NK-92 treated with Interleukin-12 subunit alpha and Interleukin-12 subunit beta, amount 100 ng/mL, for 24 hours (cell line): Measurements from ENCODE around the gene ARID4B.
"Not testable (repeated sequence)": the region's sequence is repeated elsewhere in the genome, so short reads cannot be mapped to it uniquely, and the experiment has no call there.

Source experiments
- DNase-seq: peaks from one replicate; lab custom pipeline; 2025; lab: John Stamatoyannopoulos, UW

Gene ARID4B, protein sequence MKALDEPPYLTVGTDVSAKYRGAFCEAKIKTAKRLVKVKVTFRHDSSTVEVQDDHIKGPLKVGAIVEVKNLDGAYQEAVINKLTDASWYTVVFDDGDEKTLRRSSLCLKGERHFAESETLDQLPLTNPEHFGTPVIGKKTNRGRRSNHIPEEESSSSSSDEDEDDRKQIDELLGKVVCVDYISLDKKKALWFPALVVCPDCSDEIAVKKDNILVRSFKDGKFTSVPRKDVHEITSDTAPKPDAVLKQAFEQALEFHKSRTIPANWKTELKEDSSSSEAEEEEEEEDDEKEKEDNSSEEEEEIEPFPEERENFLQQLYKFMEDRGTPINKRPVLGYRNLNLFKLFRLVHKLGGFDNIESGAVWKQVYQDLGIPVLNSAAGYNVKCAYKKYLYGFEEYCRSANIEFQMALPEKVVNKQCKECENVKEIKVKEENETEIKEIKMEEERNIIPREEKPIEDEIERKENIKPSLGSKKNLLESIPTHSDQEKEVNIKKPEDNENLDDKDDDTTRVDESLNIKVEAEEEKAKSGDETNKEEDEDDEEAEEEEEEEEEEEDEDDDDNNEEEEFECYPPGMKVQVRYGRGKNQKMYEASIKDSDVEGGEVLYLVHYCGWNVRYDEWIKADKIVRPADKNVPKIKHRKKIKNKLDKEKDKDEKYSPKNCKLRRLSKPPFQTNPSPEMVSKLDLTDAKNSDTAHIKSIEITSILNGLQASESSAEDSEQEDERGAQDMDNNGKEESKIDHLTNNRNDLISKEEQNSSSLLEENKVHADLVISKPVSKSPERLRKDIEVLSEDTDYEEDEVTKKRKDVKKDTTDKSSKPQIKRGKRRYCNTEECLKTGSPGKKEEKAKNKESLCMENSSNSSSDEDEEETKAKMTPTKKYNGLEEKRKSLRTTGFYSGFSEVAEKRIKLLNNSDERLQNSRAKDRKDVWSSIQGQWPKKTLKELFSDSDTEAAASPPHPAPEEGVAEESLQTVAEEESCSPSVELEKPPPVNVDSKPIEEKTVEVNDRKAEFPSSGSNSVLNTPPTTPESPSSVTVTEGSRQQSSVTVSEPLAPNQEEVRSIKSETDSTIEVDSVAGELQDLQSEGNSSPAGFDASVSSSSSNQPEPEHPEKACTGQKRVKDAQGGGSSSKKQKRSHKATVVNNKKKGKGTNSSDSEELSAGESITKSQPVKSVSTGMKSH (N-terminal part only)

DNA sequence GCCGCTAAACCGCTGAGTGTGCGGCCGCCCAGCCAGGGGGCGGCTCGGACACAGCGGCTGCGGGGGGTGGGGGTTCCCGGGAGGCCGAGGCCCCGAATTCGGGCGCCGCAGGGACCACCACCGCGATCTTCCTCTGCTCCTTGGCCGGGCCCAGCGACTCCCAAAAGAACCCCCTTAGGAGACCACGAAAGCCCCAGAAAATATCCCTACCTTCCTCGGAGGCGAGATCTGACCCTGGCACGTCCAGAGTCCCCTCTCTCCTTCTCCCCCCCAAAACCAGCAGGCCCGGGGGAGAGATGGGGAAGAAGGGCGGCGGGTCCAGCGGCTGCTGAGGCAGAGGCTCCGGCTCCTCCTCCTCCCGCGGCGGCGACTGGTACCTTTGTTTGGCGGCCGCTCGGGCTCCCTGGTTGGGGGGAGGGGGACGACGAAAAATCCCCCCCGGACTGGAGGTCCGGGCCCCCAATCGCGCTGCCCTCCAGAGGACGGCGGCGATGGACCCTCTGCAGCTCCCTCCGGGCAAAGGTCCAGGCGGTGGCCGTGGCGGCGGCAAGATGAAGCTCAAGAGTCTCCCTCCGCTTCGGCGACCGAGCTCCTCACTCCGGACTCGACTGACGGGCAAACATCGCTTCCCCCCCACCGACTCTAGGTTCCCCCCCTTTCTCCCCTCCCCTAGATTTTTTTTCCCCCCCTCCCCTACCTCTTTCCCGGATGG, at the start of gene ARID4B:
ARID4B (minus strand) TSS at position 621 of the 712 bp plus-strand sequence. CDS start 1,260 bp downstream, outside the sequence.
- DNase-seq: peak; percentile 89

DNA sequence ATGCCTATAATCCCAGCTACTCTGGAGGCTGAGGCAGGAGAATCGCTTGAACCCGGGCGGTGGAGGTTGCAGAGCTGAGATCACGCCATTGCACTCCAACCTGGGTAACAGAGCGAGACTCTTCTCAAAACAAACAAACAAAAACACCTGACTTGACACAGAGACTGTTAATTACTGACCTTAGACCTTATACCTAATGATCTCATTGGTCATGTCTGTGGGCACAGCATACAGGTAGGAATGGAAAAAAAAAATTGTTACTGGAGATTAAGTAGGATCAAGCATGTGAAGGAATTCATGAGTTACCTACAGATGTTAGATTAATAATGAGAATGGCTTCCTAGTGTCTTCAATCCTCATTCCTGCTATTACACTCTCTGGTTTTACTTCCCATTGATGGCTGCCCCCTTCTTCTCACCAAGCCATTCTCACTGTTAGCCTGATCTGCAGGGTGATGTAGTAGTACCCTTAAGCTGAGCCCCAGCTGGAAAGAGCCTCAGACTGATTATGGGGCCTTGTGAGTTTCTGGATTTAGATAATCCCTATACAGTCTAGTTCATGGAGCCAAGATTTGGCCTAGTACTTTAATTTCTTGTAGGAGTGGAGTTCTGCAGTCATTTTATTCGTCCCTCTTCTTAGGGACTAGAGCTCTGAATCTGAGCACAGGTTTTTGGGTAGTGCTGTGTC, 48.1 kb upstream of the ARID4B start:
- no peak for DNase-seq

DNA sequence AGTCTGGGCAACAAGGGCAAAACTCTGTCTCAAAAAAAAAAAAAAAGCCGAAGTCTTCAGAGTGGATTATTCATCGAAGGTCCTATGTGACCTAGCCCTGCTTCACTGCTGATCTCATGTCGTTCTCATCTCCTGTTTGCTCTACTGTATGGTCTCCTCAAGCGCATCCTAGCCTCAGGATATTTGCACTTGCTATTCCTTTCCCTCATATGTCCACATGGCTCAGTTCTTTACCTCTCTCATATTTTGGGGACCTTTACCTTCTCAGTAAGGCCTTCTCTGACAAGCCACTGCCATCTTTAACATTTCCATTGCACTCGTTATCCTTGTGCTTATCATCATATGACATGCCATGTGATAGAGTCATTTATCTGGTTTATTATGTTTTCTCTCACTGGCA, 41.8 kb upstream of the ARID4B start:
- no peak for DNase-seq

DNA sequence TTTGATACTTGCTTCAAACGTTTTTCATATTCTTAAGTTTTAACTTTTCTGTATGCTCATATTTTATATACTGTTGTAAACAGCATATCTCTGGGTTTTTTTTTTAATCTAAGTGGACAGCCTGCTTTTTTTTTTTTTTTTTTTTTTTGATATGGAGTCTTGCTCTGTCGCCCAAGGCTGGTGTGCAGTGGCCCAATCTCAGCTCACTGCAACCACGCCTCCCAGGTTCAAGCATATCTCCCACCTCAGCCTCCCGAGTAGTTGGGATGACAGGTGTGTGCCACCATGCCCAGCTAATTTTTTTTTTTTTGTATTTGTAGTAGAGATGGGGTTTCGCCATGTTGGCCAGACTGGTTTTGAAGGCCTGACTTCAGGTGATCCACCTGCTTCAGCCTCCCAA, 40.4 kb upstream of the ARID4B start:
- no peak for DNase-seq

DNA sequence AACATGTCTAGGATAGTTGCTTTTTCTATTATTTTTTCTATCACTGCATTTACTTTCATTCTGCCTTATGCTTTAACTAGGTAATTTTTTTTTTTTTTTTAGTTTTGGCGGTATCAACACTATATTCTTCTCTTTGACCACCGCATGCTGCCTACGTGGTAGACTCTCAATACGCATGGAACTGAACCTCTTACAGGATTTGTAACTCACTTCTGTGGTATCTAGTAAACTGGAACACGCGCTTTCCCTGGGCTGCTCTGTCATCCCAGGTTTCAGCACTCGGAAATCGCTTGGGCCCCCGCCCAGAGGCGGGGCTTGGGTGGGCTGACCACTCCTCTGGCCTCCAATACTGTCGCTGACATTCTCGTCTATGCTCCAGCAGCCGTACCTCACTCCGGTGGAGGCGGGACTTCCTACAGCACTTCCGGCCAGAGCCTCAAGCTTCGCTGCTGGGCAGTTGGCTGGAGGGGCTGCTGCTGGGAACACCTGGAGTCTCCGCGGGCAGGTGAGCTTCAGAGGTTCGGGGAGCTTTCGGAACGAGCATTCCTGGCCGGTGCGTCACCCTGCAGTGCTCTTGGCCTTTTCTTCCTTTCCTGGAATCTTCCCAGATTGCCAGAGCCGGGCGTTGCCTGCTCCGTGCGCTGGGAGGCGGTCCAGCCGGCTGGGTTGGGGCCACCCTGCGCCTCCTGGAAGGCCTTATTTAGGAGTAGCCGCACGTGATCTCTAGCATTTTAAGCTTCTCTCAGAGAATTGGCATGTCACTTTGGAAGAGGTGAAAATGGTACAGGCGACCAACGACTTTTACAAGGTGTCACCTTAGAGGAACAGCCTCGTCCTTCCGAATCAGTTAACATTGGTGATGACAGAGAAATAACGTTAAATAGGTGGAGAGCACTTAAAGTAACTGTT, 39.3 kb upstream of the ARID4B start, which contains the start of gene TBCE:
TBCE (plus strand) TSS at position 428 of the 909 bp plus-strand sequence. CDS start 12,623 bp downstream, outside the sequence.
- DNase-seq: peak; percentile 83

DNA sequence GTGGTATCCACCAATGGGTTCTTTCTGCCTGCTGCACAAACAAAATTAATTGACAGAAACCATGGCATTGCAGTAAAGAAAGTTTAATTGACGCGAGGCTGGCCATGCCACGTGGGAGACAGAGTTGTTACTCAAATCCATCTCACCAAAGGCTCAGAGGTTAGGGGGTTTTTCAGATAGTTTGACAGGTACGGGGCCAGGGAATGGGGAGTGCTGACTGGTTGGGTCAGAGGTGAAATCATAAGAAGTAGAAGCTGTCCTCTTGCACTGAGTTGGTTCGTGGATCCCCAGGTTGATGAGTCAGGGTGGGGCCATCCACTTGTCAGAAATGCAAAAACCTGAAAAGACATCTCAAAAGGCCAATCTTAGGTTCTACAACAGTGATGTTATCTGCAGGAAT, 38.3 kb upstream of the ARID4B start:
- DNase-seq: peak; percentile 18

DNA sequence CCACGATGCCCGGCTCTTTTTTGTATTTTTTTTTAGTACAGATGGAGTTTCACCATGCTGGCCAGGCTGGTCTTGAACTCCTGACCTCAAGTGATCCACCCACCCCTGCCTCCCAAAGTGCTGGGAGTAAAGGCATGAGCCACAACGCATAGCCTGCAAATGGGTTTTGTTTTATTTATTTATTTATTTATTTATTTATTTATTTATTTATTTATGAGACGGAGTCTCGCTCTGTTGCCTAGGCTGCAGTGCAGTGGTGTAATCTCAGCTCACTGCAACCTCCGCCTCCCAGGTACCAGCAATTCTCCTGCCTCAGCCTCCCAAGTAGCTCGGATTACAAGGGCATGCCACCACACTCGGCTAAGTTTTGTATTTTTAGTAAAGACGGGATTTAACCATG, 36.2 kb upstream of the ARID4B start:
- not testable (repeated sequence) for DNase-seq

DNA sequence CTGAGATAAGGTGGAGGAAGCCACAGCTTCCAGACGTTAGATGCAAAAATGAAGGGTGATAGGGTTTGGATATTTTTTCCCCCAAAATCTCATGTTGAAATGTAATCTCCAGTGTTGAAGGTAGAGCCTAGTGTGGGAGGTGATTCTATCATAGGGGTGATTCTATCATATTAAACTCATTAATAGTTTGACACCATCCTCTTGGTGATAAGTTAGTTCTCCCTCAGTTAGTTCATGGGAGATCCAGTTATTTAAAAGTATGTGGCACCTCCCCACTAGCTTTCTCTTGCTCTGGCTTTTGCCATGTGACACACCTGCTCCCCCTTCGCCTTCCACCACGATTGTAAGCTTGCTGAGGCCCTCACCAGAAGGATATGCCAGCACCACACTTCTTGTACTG, 30.9 kb upstream of the ARID4B start:
- DNase-seq: no peak

DNA sequence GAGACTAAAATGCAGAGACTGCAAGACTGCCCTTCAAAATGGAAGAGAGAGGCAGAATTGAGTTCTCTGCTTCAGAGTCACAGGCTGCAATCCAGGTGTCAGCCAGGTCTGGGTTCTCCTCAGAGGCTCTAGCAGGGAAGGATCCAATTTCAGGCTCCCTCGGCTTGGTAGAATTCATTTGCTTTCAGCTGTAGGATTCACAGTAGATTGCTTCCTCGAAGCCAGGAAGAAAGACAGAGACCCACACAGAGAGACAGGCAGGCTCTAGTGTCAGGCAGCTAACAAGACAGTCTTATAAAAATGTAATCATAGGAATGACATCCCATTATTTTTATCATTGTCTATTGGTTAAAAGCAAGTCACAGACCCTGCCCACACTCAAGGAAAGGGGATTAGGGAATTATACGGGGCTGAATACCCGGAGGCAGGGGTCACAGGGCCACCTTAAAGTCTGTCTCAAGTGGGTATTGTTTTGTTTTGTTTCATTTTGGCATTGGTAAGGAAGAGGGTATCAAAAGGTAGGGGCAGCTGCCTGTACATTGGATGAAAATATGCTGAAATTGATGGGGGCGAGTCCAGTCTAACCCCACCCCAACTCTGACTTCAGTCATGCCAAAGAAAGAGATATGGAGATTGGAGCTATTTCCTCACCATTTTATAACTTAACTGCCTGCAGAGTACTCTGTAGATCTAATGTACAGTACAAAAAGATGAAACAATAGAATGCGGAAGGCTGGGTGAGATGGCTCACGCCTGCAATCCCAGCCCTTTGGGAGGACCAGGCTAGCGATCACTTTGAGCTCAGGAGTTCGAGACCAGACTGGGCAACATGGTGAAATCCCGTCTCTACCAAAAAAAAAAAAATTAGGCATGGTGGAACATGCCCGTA, 29.8 kb upstream of the ARID4B start:
- no peak for DNase-seq

DNA sequence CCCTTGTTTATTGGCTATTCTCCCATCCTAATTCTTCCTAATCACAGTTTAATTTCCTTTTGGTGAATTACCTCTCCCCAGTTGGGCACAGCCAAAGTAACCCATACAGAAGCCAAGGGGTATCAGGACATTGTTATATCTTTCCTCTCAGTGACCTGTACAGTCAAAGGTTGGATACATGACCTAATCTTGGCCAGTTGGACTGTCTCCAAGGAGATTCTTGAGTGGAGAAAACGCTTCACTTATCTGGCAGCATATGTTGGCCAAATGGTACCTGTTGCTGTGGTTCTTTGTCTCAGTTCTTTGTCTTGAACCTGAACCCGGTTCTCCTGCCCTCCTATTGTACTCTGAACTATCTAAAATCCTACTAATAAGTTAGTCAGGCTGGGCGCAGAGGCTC, 23.9 kb upstream of the ARID4B start:
- DNase-seq: no peak

DNA sequence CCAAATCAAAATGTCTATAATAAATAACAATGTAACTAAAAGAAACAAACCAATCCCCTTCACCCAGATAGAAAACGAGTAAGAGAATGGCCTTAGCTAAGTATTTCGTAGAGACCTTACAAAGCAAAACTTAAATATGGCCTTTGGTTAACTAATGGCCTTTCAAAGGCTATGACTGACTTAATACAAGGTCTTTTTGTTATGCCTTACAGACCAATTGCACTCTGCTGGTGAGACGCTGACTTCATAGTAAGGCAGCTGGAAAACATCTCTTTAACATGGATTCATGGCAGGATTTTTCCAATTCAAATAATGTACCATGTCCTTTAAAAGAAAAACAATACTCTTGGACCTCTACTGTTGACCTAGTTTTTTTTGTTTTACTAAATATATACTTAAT, 23.5 kb upstream of the ARID4B start:
- no peak for DNase-seq

DNA sequence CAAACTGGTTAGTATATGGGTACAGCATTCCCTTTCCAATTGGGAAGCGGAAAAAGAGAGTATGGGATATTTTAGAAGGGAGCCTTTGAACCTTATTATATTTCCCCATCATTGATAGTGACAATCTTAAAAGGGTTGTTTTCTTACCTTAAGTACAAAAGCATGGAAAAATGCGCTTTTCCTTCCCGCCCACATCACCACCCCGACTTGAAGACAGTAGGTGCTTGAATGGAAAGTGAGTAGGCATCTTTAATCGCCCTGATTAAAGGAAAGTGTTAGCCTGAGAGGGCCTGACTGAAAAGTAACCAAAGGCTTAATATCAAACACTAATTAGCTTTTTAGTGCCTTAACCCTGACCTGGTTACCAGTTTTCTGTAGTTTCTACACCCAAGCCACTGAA, 15.7 kb upstream of the ARID4B start:
- no peak for DNase-seq

DNA sequence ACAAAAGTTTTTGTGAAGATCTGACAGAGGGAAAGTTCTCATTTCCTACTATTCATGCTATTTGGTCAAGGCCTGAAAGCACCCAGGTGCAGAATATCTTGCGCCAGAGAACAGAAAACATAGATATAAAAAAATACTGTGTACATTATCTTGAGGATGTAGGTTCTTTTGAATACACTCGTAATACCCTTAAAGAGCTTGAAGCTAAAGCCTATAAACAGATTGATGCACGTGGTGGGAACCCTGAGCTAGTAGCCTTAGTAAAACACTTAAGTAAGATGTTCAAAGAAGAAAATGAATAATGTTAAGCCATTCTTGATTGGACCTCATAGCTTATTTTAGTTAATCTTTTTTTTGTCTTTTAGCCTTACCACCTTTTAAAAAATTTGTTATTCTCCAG, 14.5 kb upstream of the ARID4B start:
- no peak for DNase-seq

DNA sequence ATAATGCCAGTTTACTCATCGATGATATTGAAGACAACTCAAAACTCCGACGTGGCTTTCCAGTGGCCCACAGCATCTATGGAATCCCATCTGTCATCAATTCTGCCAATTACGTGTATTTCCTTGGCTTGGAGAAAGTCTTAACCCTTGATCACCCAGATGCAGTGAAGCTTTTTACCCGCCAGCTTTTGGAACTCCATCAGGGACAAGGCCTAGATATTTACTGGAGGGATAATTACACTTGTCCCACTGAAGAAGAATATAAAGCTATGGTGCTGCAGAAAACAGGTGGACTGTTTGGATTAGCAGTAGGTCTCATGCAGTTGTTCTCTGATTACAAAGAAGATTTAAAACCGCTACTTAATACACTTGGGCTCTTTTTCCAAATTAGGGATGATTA, 14.1 kb upstream of the ARID4B start:
- DNase-seq: no peak

DNA sequence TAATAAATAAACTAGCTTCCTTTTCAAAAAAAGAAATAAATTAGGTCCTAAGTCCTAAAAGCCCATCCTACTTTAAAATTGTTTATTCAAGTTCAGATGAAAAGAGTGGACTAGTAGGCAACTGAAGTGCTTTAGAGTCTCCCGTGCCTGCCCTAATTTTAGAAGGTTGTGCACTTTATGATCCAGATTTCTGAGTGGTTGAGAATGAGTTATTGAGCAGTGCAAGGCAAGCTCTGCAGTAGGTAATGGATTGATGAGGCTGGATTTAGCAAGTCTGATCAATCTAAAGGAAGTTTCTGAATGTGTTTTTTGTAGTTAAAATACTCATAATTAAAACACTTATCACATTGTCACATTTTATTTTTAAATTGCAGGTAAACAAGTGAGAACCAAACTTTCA, 13.4 kb upstream of the ARID4B start:
- no peak for DNase-seq

DNA sequence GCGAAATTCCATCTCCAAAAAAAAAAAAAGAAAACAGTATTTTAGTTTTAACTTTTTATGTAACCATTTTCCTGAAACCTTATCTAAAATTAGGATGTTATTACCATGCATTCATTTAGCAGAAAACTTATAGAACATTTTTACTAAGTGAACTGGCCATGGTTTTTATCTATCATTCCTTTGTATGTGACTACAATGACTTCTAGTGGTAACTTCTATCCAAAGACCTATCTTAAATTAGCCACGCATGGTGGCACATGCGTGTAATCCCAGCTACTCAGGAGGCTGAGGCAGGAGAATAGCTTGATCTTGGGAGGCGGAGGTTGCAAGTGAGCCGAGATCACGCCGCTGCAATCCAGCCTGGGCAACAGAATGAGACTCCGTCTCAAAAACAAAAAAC, 11.8 kb upstream of the ARID4B start:
- no peak for DNase-seq

DNA sequence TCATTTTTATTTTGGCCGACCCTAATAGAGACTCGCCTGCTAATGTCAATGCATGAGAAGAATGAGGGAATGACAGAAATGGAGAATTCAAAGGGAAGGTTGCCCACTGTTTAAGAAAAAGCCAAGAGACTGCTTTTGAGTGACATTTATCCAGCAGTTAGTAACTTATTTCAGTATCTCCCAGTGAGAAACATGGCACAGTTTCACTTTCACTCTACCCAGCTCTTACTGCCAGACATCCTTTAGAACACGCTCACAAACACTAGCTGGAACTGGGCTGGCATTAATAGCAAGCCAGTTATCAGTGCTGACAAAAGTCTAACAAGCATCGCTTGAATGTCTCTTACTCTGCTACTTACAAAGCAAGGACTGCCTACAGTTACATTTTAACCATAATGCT, 8.9 kb upstream of the ARID4B start:
- DNase-seq: no peak

DNA sequence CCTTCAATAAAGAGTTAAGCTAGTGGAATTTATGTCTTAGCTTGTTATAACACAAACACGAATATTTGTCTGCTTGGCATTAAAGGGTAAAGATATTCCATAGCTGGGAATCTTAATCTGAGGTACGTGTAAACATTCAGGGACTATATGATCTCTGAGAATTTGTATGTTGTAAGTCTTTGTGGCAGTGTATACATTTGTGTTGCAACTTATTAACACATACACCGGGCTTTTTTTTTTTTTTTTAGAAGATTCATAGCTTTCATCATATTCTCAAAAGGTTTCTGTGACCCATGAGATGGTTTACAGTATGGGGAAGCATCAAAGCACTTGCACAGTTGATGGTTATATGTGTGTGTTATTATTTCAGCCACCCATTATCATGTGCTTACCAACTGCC, 3.4 kb upstream of the ARID4B start:
- DNase-seq: no peak

DNA sequence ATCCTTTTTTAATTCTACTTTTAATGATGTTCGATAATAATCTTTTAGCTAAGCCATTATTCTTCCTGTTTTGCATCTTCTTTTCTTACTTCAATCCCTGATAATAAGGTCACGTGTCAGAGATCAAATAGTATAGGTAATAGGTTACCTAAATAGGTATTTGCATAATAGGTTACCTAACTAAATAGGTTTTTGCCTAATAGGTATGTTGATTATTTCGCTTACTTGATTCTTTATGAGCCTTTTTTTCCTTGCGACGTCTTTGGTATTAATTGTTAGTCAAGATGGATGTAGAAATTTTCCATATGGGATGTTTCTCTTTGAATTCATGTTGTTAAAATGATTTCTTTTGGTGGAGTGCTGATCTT, 2.9 kb upstream of the ARID4B start:
- no peak for DNase-seq
